Stimulated activated CD8-positive, alpha-beta memory T cell treated with anti-CD3 and anti-CD28 coated beads, Interleukin-4, amount 100 ng/mL, for 1 hour (primary cell): ENCODE results near the gene LDLR.
"Not testable (repeated sequence)": the region's sequence is repeated elsewhere in the genome, so short reads cannot be mapped to it uniquely, and the experiment has no call there.

Experiments
- DNase-seq, 2 donors: peaks; one replicate each; pipeline ENCODE4 v3.0.0-alpha.2; 2020; ENCODE audit warnings: low read depth in 2 of 2, low spot score in 1 of 2

LDLR gene

GRCh38 chr19:11169896-11170678, 80.8 kb downstream of the LDLR start:
- DNase-seq = no peak

GRCh38 chr19:11171144-11171543, 81.9 kb downstream of the LDLR start:
- DNase-seq = no peak

- no peak for DNase-seq
Measured at GRCh38 chr19:11172576-11172975, 83.3 kb downstream of the LDLR start.

- no peak for DNase-seq
Measured at GRCh38 chr19:11173516-11174155, 84.4 kb downstream of the LDLR start.

GRCh38 chr19:11174336-11174735, 85.1 kb downstream of the LDLR start:
- no peak for DNase-seq

- DNase-seq = no peak
Measured at GRCh38 chr19:11175920-11176319, 86.7 kb downstream of the LDLR start.

GRCh38 chr19:11176466-11177193, 87.4 kb downstream of the LDLR start:
- no peak for DNase-seq

- DNase-seq = no peak
Measured at GRCh38 chr19:11177592-11177991, 88.3 kb downstream of the LDLR start.

- DNase-seq = not testable (repeated sequence)
Measured at GRCh38 chr19:11179145-11179465, 89.8 kb downstream of the LDLR start.

- DNase-seq = no peak
Measured at GRCh38 chr19:11179716-11180297, 90.5 kb downstream of the LDLR start.

GRCh38 chr19:11180346-11180745, 91.1 kb downstream of the LDLR start:
- DNase-seq = no peak

- DNase-seq = not testable (repeated sequence)
Measured at GRCh38 chr19:11180975-11181374, 91.7 kb downstream of the LDLR start.

GRCh38 chr19:11181488-11181887, 92.2 kb downstream of the LDLR start:
- DNase-seq = no peak
